T-cell (primary cell): ENCODE results near the gene C5AR2. TPM values are rescaled to one million over a fixed set of nuclear protein-coding genes. Genes with fewer than 3 reads are reported as not detected.

ENCODE experiments used
- ATAC-seq, 4 experiments: fragments of 200-7000 bp in 3 of 4; fragments of 150-1000 bp in 1 of 4; cut with Tn5 transposase; replicated peaks in 1 of 4; 1 replicate in 3 of 4; 2 replicates in 1 of 4; pipeline ENCODE4 v1.10.0; 2021; ENCODE audit warnings: moderate library complexity in 3 of 4, mild to moderate bottlenecking in 2 of 4, moderate number of reproducible peaks in 1 of 4
- CTCF ChIA-PET, 2 donors: fragments of 300-600 bp; sonication (Branson Sonifier 250); formaldehyde crosslinking; loops; one replicate each; lab custom pipeline; 2022; ENCODE audit warnings: antibody characterized with exemption in 2 of 2; lab: Charles Lee
- POLR2A ChIA-PET, 2 donors: fragments of 300-600 bp; sonication (Branson Sonifier 250); formaldehyde crosslinking; loops; one replicate each; lab custom pipeline; 2022; ENCODE audit warnings: antibody characterized with exemption in 2 of 2; lab: Charles Lee
- DNase-seq, 35 experiments: peaks; one replicate each; pipeline versions ENCODE4 v3.0.0 to v3.0.0-alpha.2; 2013 to 2023
- H3K27ac ChIP-seq: one replicate; pipeline ENCODE4 v1.5.1; 2013; ENCODE audit warnings: low read length
- H3K27me3 ChIP-seq, 2 experiments: replicated peaks in 1 of 2; 1 replicate in 1 of 2; 2 replicates in 1 of 2; pipeline versions ENCODE4 v1.6.1 to v1.7.0; 2013; ENCODE audit warnings: low read length in 1 of 2, mixed read lengths in 1 of 2; ENCODE audit not compliant: control insufficient read depth in 2 of 2, insufficient read depth in 2 of 2; ENCODE audit errors: extremely low read depth in 1 of 2
- H3K36me3 ChIP-seq, 2 donors: 1 replicate in 1 of 2; 2 replicates in 1 of 2; pipeline versions ENCODE4 v1.6.1 to v1.7.0; 2013; ENCODE audit warnings: low read length in 1 of 2; ENCODE audit not compliant: control insufficient read depth in 2 of 2, insufficient read depth in 1 of 2; ENCODE audit errors: extremely low read depth in 1 of 2
- H3K4me1 ChIP-seq, 2 experiments: 1 replicate in 1 of 2; 2 replicates in 1 of 2; pipeline versions ENCODE4 v1.6.1 to v1.7.0; 2013; ENCODE audit warnings: low read length in 2 of 2, mixed read lengths in 1 of 2; ENCODE audit not compliant: insufficient read depth in 2 of 2, control insufficient read depth in 1 of 2; ENCODE audit errors: extremely low read depth in 1 of 2
- H3K4me3 ChIP-seq, 2 donors: 1 replicate in 1 of 2; 2 replicates in 1 of 2; pipeline versions ENCODE4 v1.5.1 to v1.7.0; 2013; ENCODE audit warnings: mild to moderate bottlenecking in 2 of 2, low read length in 1 of 2, moderate library complexity in 1 of 2; ENCODE audit not compliant: control insufficient read depth in 1 of 2; ENCODE audit errors: extremely low read depth in 1 of 2
- H3K9me3 ChIP-seq: 2 replicates; pipeline ENCODE4 v1.7.0; 2013
- H3K27ac Mint-ChIP-seq, 2 donors: one replicate each; pipeline ENCODE4 v1.8.0; 2020 to 2021; ENCODE audit warnings: mild to moderate bottlenecking in 2 of 2, mixed read lengths in 2 of 2
- H3K27me3 Mint-ChIP-seq, 2 donors: one replicate each; pipeline ENCODE4 v1.8.0; 2021 to 2022; ENCODE audit warnings: mixed read lengths in 2 of 2
- H3K36me3 Mint-ChIP-seq: one replicate; pipeline ENCODE4 v1.8.0; 2021; ENCODE audit warnings: mixed read lengths
- H3K4me1 Mint-ChIP-seq, 3 donors: one replicate each; pipeline ENCODE4 v1.8.0; 2020 to 2022; ENCODE audit warnings: mixed read lengths in 3 of 3, mild to moderate bottlenecking in 1 of 3
- H3K4me3 Mint-ChIP-seq, 3 donors: one replicate each; pipeline ENCODE4 v1.8.0; 2020 to 2022; ENCODE audit warnings: mild to moderate bottlenecking in 3 of 3, mixed read lengths in 3 of 3, moderate library complexity in 3 of 3
- H3K9me3 Mint-ChIP-seq, 3 donors: one replicate each; pipeline ENCODE4 v1.8.0; 2020 to 2022; ENCODE audit warnings: mixed read lengths in 3 of 3
- WGBS: methylation state at CpG from one replicate; pipeline ENCODE4 v1.1.5; 2013; ENCODE audit warnings: missing lambda C conversion rate; ENCODE audit not compliant: insufficient coverage; 5-methylcytosine and 5-hydroxymethylcytosine counted together
- total RNA-seq, 35 experiments: library from RNA in 6 of 35; stranded (reverse) in 6 of 35; fragments of 120-200 nt in 1 of 35; gene quantifications; one replicate each; pipeline versions ENCODE4 v1.2.1 to v1.2.4 and lab custom pipeline; 2013 to 2026

Gene C5AR2
- total RNA-seq, 5 donors from 2014 or later (not counting 1 experiment from before 2014, with no cell fraction given), result 0.40 to 1.5 (median 0.79) TPM

DNA sequence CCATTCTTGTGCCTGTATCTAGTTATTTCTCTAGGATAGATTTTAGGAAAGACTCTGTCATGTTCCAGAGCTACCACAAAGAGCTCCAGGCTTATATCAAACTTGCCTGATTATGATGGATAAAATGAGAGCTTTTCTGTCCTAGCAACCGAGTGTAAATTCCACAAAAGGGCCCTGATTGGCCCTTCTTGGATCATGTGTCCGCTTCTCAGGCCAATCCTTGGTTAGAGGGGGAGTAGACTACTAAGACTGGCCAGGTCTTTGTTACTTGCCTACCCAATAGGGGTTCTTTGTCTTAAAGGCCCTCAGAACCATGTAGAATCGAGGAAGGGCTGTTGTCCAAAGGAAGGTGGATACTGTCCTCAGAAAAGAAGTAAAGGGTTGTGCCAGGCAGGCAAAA lies 19.6 kb downstream of the C5AR2 start:
- H3K27ac Mint-ChIP-seq, result no peak overlapping the region
- Histone ChIP-seq H3K4me1 (peaks cover 5 to 22% of the 10 kb centered on the region in 2 experiments), H3K4me3 (no peak overlapping the region), H3K27ac (no peak overlapping the region), H3K36me3 (peaks cover 7 to 45% of the 10 kb centered on the region in 2 donors), H3K9me3 (no peaks in the 10 kb centered on the region), H3K27me3 (no peaks in the 10 kb centered on the region)
- ChIA-PET POLR2A (no interaction called here), CTCF (interaction anchor here in 1 of 2 donors (0.6 kb wide), 1 partner anchor 96 kb away, joined by 3 read pairs; no protein-coding TSS in a partner anchor)
- H3K27me3 Mint-ChIP-seq, result no peaks in the 10 kb centered on the region
- 100% methylated on average over 2 of the region's 3 CpGs for WGBS
- DNase-seq, result peak in 4 of 35 experiments; percentile 4 to 23 (median 20)
- peak overlapping the region in 1 of 3 donors; percentile 26 for H3K4me3 Mint-ChIP-seq
- no peak for ATAC-seq
- no peaks in the 10 kb centered on the region for H3K9me3 Mint-ChIP-seq
- peaks cover 24% of the 10 kb centered on the region for H3K36me3 Mint-ChIP-seq
- H3K4me1 Mint-ChIP-seq, result peaks cover 34 to 47% (median 45%) of the 10 kb centered on the region in 3 donors

GRCh38 chr19:47352095-47352494 lies 20.1 kb downstream of the C5AR2 start:
- peak overlapping the region in 1 of 2 donors; percentile 36 for H3K27ac Mint-ChIP-seq
- Histone ChIP-seq H3K27me3 (no peaks in the 10 kb centered on the region), H3K27ac (no peak overlapping the region), H3K4me1 (peaks cover 5 to 25% of the 10 kb centered on the region in 2 experiments), H3K4me3 (no peak overlapping the region), H3K9me3 (no peaks in the 10 kb centered on the region), H3K36me3 (peaks cover 13 to 51% of the 10 kb centered on the region in 2 donors)
- no peaks in the 10 kb centered on the region for H3K9me3 Mint-ChIP-seq
- peaks cover 27% of the 10 kb centered on the region for H3K36me3 Mint-ChIP-seq
- ATAC-seq (no peak), DNase-seq (no peak)
- ChIA-PET POLR2A (no interaction called here), CTCF (no interaction called here)
- no CpG with 5 or more reads among the region's 2 CpGs for WGBS
- no peaks in the 10 kb centered on the region for H3K27me3 Mint-ChIP-seq
- H3K4me1 Mint-ChIP-seq, result peaks cover 34 to 47% (median 45%) of the 10 kb centered on the region in 3 donors
- peak overlapping the region in 2 of 3 donors; percentile 9 to 36 for H3K4me3 Mint-ChIP-seq

GRCh38 chr19:47353307-47353712 lies 21.3 kb downstream of the C5AR2 start:
- Mint-ChIP-seq H3K4me3 (no peak overlapping the region), H3K9me3 (no peaks in the 10 kb centered on the region), H3K27me3 (no peaks in the 10 kb centered on the region), H3K4me1 (peaks cover 34 to 47% (median 45%) of the 10 kb centered on the region in 3 donors), H3K27ac (no peak overlapping the region), H3K36me3 (peaks cover 37% of the 10 kb centered on the region)
- Histone ChIP-seq H3K9me3 (no peaks in the 10 kb centered on the region), H3K27ac (no peak overlapping the region), H3K4me1 (peaks cover 5 to 25% of the 10 kb centered on the region in 2 experiments), H3K4me3 (no peak overlapping the region), H3K36me3 (peaks cover 16 to 63% of the 10 kb centered on the region in 2 donors), H3K27me3 (no peaks in the 10 kb centered on the region)
- ChIA-PET CTCF (no interaction called here), POLR2A (no interaction called here)
- DNase-seq (no peak), ATAC-seq (no peak)
- WGBS, result 97% methylated on average over 24 of the region's 24 CpGs

DNA sequence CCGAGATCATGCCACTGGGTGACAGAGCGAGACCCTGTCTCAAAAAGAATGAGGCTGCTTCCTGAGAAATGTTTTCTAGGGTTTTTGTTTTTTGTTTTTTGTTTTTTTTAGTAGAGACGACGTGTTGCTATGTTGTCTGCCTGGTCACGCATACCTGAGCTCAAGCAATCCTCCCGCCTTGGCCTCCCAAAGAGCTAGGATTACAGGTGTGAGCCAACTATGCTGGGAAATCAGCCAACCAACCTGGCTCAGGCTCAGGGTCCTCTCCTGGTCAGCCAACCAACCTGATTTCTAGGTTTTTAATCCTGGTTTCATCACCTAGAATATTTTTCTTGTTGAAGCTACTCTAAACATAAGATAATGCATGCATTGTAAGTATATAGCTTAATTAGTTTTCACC lies 24.9 kb downstream of the C5AR2 start:
- H3K4me3 ChIP-seq, result no peak overlapping the region
- no peak overlapping the region for H3K27ac Mint-ChIP-seq
- CTCF ChIA-PET, result no interaction called here
- WGBS, result 94% methylated on average over 6 of the region's 6 CpGs
- H3K36me3 Mint-ChIP-seq, result peaks cover 58% of the 10 kb centered on the region
- peaks cover 13 to 19% (median 15%) of the 10 kb centered on the region in 3 donors for H3K4me1 Mint-ChIP-seq
- H3K4me3 Mint-ChIP-seq, result no peak overlapping the region
- no peaks in the 10 kb centered on the region for H3K9me3 ChIP-seq
- H3K36me3 ChIP-seq, result peaks cover 27 to 88% of the 10 kb centered on the region in 2 donors
- H3K27ac ChIP-seq, result no peak overlapping the region
- H3K27me3 Mint-ChIP-seq, result no peaks in the 10 kb centered on the region
- no peaks in the 10 kb centered on the region for H3K27me3 ChIP-seq
- peaks cover 0 to 3% of the 10 kb centered on the region in 2 experiments for H3K4me1 ChIP-seq
- no peak for ATAC-seq
- no peak for DNase-seq
- POLR2A ChIA-PET, result interaction anchor here in 1 of 2 donors (0.6 kb wide), 1 partner anchor 21 kb away, joined by 3 read pairs; no protein-coding TSS in a partner anchor
- H3K9me3 Mint-ChIP-seq, result no peaks in the 10 kb centered on the region

DNA sequence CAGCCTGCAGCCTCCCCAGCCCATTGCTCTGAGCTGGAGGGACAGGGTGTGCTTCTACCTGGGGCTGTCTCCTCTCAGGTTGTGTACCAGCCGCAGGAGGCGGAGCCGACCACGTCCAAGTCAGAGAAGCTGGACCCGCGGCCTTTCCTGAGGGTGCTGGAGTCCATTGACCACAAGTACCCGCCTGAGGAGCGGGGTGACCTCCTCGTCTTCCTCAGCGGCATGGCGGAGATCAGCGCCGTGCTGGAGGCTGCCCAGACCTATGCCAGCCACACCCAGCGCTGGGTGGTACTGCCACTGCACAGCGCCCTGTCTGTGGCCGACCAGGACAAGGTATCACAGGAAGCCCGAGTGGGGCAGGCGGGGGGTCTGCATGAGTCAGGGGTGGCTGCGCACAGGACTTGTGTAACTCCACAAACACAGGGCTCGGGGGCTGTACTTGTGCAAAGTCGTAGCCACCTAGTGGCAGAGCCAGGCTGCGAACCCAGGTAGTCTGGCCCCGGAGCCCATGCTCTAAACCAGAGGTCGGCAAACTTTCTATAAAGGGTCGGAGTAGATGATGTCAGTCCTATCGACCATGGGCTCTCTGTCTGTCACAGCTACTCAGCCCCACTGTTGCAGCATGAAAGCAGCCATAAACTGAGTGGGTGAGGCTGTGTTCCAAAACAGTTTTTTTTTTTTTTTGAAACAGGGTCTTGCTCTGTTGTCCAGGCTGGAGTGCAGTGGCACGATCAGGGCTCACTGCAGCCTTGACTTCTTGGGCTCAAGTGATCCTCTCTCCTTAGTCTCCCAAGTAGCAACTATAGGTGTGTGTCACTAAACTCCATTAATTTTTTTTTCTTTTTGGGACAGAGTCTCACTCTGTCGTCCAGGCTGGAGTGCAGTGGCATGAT lies 26.1 kb downstream of the C5AR2 start:
- Histone ChIP-seq H3K4me1 (peaks cover 0 to 3% of the 10 kb centered on the region in 2 experiments), H3K27ac (no peak overlapping the region), H3K27me3 (no peaks in the 10 kb centered on the region), H3K4me3 (no peak overlapping the region), H3K9me3 (no peaks in the 10 kb centered on the region), H3K36me3 (peaks cover 27 to 90% of the 10 kb centered on the region in 2 donors)
- H3K4me1 Mint-ChIP-seq, result peaks cover 4 to 10% (median 6%) of the 10 kb centered on the region in 3 donors
- ChIA-PET POLR2A (no interaction called here), CTCF (interaction anchor here in 1 of 2 donors (0.5 kb wide), 1 partner anchor 70 kb away, joined by 3 read pairs; no protein-coding TSS in a partner anchor)
- no peak overlapping the region for H3K27ac Mint-ChIP-seq
- WGBS, result 97% methylated on average over 20 of the region's 28 CpGs
- H3K4me3 Mint-ChIP-seq, result no peak overlapping the region
- no peaks in the 10 kb centered on the region for H3K27me3 Mint-ChIP-seq
- peaks cover 57% of the 10 kb centered on the region for H3K36me3 Mint-ChIP-seq
- no peak for ATAC-seq
- DNase-seq, result no peak
- H3K9me3 Mint-ChIP-seq, result no peaks in the 10 kb centered on the region

DNA sequence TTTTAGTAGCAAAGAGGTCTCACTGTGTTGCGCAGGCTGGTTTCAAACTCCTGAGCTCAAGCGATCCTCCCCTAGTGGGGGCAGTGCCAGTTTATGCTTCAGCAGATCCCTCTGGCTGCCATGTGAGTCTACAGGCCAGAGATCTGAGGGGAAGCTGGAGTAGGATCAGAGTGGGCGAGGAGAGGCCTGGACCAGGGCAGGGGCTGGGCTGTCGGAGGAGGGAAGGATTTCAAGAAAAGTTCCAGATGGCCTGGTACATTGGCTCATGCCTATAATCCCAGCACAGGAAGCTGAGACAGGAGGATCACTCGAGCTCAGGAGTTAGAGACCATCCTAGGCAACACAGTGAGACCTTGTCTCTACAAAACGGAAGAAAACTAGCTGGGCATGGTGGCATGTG lies 27.0 kb downstream of the C5AR2 start:
- H3K27ac ChIP-seq, result no peak overlapping the region
- no peaks in the 10 kb centered on the region for H3K9me3 ChIP-seq
- H3K27me3 Mint-ChIP-seq, result no peaks in the 10 kb centered on the region
- CTCF ChIA-PET, result no interaction called here
- no peak overlapping the region for H3K27ac Mint-ChIP-seq
- H3K4me1 Mint-ChIP-seq, result peaks cover 4 to 10% (median 6%) of the 10 kb centered on the region in 3 donors
- 93% methylated on average over 4 of the region's 6 CpGs for WGBS
- POLR2A ChIA-PET, result no interaction called here
- H3K4me3 ChIP-seq, result no peak overlapping the region
- peaks cover 55% of the 10 kb centered on the region for H3K36me3 Mint-ChIP-seq
- H3K36me3 ChIP-seq, result peaks cover 27 to 90% of the 10 kb centered on the region in 2 donors
- peaks cover 0 to 3% of the 10 kb centered on the region in 2 experiments for H3K4me1 ChIP-seq
- H3K9me3 Mint-ChIP-seq, result no peaks in the 10 kb centered on the region
- no peak for ATAC-seq
- no peaks in the 10 kb centered on the region for H3K27me3 ChIP-seq
- no peak for DNase-seq
- H3K4me3 Mint-ChIP-seq, result no peak overlapping the region
